Mesothelial cell of epicardium (in vitro differentiated cells): ENCODE measurements around the gene HNRNPA0. TPM values are rescaled to one million over a fixed set of nuclear protein-coding genes. Genes with fewer than 3 reads are reported as not detected.

ENCODE experiments used
- DNase-seq, 2 experiments: peaks; one replicate each; pipeline ENCODE4 v3.0.0; 2021; ENCODE audit warnings: low spot score in 2 of 2; ENCODE audit not compliant: unreplicated experiment in 2 of 2
- H3K27ac Mint-ChIP-seq: 2 replicates; pipeline ENCODE4 v1.8.0; 2021; ENCODE audit warnings: mixed read lengths
- H3K27me3 Mint-ChIP-seq: 2 replicates; pipeline ENCODE4 v1.8.0; 2021; ENCODE audit warnings: low read depth, mixed read lengths
- H3K36me3 Mint-ChIP-seq: 2 replicates; pipeline ENCODE4 v1.8.0; 2021; ENCODE audit warnings: mixed read lengths
- H3K4me1 Mint-ChIP-seq: 2 replicates; pipeline ENCODE4 v1.8.0; 2021; ENCODE audit warnings: mixed read lengths
- H3K4me3 Mint-ChIP-seq: 2 replicates; pipeline ENCODE4 v1.8.0; 2021; ENCODE audit warnings: mild to moderate bottlenecking, moderate library complexity, mixed read lengths
- H3K9me3 Mint-ChIP-seq: 2 replicates; pipeline ENCODE4 v1.8.0; 2021; ENCODE audit warnings: mixed read lengths
- total RNA-seq: library from RNA; stranded (reverse); gene quantifications from 3 replicates; pipeline ENCODE4 v1.2.1, GENCODE V29; 2021
- TF ChIP-seq, protein P1 (sequence below): fragments of 200-600 bp; sonication (generic); IDR thresholded peaks from one replicate; pipeline ENCODE4 v1.5.0; 2021; ENCODE audit warnings: antibody characterized with exemption; ENCODE audit not compliant: unreplicated experiment

The HNRNPA0 gene
- total RNA-seq, 1 donor from 2014 or later = 68.6 TPM

DNA sequence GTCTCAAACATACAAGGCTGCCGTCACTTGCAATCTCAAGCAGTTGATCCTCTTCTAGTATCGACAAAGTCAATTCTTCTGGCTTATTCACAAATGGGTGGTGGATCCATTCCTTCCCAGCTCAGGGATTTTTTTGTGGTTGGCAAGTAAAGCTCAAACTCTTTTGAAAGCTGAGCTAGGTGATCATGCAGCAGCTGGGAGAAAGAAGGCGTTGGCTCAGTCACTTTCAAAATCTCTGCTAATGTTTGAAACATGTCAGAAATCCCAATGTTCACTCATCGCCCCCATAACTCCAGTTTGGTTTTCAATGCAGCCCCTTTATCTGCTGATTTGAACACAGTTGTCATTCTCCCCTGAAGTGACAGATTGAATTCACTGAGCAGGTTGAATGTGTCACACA lies 4.0 kb upstream of the HNRNPA0 start:
- H3K27ac Mint-ChIP-seq = no peak overlapping the region
- no peaks in the 10 kb centered on the region for H3K36me3 Mint-ChIP-seq
- TF ChIP-seq, protein P1, sequence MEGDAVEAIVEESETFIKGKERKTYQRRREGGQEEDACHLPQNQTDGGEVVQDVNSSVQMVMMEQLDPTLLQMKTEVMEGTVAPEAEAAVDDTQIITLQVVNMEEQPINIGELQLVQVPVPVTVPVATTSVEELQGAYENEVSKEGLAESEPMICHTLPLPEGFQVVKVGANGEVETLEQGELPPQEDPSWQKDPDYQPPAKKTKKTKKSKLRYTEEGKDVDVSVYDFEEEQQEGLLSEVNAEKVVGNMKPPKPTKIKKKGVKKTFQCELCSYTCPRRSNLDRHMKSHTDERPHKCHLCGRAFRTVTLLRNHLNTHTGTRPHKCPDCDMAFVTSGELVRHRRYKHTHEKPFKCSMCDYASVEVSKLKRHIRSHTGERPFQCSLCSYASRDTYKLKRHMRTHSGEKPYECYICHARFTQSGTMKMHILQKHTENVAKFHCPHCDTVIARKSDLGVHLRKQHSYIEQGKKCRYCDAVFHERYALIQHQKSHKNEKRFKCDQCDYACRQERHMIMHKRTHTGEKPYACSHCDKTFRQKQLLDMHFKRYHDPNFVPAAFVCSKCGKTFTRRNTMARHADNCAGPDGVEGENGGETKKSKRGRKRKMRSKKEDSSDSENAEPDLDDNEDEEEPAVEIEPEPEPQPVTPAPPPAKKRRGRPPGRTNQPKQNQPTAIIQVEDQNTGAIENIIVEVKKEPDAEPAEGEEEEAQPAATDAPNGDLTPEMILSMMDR = no peak
- H3K9me3 Mint-ChIP-seq = peaks cover 8% of the 10 kb centered on the region
- H3K4me1 Mint-ChIP-seq = peaks cover 4% of the 10 kb centered on the region
- no peak overlapping the region for H3K4me3 Mint-ChIP-seq
- peaks cover 13% of the 10 kb centered on the region for H3K27me3 Mint-ChIP-seq
- no peak for DNase-seq

DNA sequence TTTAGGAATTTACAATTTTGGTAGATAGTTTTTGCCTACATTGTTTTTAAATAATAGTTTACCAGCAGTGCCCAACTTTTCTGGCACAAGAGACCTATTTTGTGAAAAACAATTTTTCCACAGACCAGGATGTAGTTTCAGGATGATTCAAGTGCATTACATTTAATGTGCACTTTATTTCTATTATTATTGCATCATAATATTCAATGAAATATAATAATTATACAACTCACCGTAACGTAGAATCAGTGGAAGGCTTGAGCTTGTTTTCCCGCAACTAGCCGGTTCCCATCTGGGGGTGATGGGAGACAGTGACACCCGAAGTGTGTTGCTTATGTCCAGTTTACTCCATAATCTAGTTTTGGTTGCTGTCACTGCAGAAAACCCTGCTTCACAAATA lies 3.5 kb upstream of the HNRNPA0 start:
- H3K4me1 Mint-ChIP-seq = peaks cover 4% of the 10 kb centered on the region
- no peak overlapping the region for H3K27ac Mint-ChIP-seq
- peaks cover 8% of the 10 kb centered on the region for H3K9me3 Mint-ChIP-seq
- H3K4me3 Mint-ChIP-seq = no peak overlapping the region
- peaks cover 13% of the 10 kb centered on the region for H3K27me3 Mint-ChIP-seq
- no peaks in the 10 kb centered on the region for H3K36me3 Mint-ChIP-seq
- no peak for DNase-seq
- TF ChIP-seq, protein P1 = no peak

DNA sequence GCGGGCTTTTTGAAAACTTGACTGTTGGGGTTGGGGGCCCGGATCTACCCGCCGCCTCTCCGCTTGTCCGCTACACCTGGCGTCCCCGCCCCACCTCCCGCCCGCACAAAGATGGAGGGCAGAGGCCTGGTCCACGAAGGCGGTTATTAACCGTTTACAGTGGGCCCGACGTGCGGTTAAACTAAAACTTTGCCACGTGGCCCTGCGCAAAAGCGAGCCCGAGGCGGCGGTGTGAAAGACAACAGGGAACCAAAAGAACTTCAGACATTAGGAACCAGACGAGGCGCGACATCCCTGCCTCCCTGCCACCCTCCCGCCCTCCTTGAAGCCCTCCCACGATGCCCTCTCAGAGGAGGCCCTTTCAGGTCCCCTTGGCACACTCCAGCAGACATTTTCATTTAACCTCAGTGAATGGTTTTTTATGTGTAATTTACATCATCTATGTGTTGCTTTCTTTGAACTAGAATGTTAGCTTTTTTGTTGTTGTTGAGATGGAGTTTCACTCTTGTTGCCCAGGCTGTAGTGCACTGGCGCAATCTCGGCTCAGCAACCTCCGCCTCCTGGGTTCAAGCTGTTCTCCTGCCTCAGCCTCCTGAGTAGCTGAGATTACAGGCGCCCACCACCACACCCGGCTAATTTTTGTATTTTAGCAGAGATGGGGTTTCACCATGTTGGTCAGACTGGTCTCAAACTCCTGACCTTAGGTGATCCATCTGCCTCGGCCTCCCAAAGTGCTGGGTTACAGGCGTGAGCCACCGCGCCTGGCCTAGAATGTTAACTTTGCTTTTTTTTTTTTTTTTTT lies 999 bp upstream of the HNRNPA0 start:
- Mint-ChIP-seq H3K36me3 (peaks cover 4% of the 10 kb centered on the region), H3K4me3 (peak overlapping the region; percentile 97), H3K4me1 (peaks cover 22% of the 10 kb centered on the region), H3K27ac (peak overlapping the region; percentile 100), H3K9me3 (peaks cover 5% of the 10 kb centered on the region), H3K27me3 (peaks cover 13% of the 10 kb centered on the region)
- no peak for DNase-seq
- TF ChIP-seq, protein P1 = no peak

DNA sequence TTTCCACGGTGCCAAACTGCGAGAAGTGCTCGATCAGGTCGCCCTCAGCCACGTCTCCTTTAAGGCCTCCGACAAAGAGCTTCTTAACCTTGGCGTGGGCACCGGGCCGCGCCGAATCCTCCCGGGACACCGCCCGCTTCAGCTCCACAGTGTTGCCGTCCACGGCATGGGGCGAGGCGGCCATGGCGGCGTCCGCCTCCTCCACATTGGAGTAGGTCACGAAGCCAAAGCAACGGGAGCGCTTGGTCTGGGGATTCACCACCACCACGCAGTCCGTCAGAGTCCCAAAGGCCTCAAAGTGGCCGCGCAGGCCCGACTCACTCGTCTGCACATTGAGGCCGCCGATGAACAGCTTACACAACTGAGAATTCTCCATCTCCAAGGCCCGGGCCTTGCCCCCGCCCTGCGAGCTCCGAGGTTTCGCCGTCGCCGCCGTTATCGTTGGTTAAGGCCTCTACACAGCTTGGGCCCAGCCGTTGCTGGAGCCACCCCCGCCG lies 424 bp downstream of the HNRNPA0 start:
- H3K27ac Mint-ChIP-seq = peak overlapping the region; percentile 100
- TF ChIP-seq, protein P1 = no peak
- H3K4me1 Mint-ChIP-seq = peaks cover 24% of the 10 kb centered on the region
- H3K36me3 Mint-ChIP-seq = peaks cover 4% of the 10 kb centered on the region
- peak in 1 of 2 experiments; percentile 21 for DNase-seq
- H3K4me3 Mint-ChIP-seq = peak overlapping the region; percentile 97
- peaks cover 8% of the 10 kb centered on the region for H3K27me3 Mint-ChIP-seq
- H3K9me3 Mint-ChIP-seq = no peaks in the 10 kb centered on the region

DNA sequence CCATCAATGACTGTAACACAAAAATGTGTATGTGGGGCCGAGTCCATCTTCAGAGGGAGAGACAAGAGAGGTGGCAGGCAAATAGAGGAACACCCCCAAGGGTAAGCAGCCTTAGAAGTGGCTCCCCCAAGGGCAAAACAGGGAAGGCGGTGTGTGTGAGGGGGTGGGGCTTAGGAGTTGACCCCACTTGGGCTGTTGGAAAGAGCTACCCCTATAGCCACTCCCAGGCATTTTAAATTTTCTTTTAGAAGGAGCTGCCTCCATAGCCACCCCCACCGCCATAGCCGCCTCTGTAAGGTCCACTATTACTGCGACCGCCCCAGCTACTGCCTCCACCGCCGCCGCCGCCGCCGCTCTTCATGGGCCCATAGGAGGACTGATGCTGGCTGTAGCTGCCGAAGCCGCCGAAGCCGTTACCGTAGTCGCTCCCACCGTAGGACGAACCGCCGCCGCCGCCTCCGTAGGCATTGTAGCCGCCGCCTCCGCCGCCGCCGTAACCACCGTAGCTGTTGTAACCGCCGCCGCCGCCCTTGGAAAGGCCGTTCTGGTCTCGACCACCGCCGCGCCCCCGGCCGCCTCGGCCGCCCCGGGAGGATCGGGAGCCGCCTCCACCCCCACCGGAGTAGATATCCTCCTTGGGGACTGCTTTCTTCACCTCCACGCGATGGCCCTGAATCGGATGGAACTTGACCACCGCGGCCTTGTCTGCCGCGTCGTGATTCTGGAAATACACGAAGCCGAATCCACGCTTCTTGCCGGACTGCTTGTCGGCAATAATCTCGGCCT lies 1.1 kb downstream of the HNRNPA0 start:
- H3K4me1 Mint-ChIP-seq = peaks cover 24% of the 10 kb centered on the region
- H3K4me3 Mint-ChIP-seq = peak overlapping the region; percentile 97
- H3K27me3 Mint-ChIP-seq = peaks cover 5% of the 10 kb centered on the region
- no peaks in the 10 kb centered on the region for H3K9me3 Mint-ChIP-seq
- H3K36me3 Mint-ChIP-seq = peaks cover 4% of the 10 kb centered on the region
- H3K27ac Mint-ChIP-seq = peak overlapping the region; percentile 100
- peak; percentile 32 to 55 for DNase-seq
- TF ChIP-seq, protein P1 = no peak
